Measurements from ENCODE around the gene BMERB1.

The BMERB1 gene

DNA sequence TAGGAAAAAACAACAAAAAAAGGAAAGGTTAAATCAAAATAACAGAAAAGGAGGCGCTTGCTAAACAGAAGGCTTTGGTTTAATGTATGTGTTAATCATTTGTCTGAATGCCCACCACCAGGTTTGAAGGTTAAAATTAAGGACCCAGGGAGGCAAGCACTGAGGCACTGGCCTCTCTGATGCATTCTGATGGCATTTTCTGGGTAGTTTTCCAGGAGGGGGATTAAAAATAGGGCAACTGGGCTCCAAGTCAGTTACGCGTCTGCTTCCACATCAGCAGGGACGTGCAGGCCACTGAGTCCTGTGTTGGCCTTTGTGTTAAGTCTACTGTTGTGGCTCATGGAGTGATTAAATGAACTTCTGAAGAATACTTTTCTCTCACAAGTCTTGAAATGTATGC is 181.6 kb downstream of the BMERB1 start:
- no peak for DNase-seq (ENCODE audit: low spot score)

- DNase-seq (ENCODE audit: low spot score), result no peak
Measured at GRCh38 chr16:15616475-15617165, 182.2 kb downstream of the BMERB1 start.

GRCh38 chr16:15617901-15618300 is 183.5 kb downstream of the BMERB1 start:
- no peak for DNase-seq (ENCODE audit: low spot score)

DNA sequence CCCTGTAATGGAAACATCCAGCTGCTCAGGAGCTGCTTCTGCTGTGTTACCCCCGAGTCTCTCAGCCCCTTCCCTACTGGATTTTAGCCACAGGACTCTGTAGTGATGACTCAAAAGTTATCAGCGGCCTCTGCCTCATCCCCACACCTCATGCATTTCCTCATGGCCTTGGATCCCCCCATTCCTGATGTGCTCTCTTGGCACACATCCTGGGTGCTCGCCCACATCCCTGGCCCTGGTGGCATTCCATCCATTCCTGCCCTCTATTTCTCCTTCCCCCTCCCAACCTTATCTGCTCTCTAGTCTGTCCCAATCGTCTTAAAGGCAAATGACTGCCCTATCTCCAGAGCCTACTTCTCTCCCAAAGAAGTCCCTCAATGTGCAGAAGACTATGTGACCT is 184.0 kb downstream of the BMERB1 start:
- no peak for DNase-seq (ENCODE audit: low spot score)

DNA sequence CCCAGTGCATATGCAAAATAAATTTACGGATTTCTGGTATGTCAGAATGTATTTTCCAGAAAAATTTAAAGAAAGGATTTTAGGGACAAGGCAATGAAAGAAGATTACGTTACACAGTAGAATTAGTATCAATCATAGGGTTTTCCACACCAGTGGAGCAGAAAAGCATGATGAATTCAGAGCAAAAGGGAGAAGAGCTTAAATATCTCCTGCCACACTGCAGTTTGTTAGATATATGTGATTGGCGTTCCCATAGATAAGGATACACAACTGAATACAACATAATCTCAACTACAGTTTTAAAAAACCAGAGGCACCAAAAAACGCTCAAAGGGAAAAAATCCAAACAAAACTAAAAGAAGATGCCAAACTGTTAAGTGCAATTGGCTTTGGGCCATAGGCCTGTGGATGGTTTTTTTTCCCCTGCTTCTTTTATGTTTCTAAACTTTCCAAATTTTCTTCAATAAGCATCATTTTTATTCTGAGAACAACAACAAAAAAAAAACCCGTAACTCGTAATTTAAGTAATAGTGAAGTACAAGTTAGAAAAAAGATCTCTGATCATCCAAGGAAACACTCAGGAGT is 186.3 kb downstream of the BMERB1 start:
- no peak for DNase-seq (ENCODE audit: low spot score)

- no peak for DNase-seq (ENCODE audit: low spot score)
Measured at GRCh38 chr16:15621456-15621855, 187.1 kb downstream of the BMERB1 start.

- no peak for DNase-seq (ENCODE audit: low spot score)
Measured at GRCh38 chr16:15621889-15622288, 187.5 kb downstream of the BMERB1 start.

DNA sequence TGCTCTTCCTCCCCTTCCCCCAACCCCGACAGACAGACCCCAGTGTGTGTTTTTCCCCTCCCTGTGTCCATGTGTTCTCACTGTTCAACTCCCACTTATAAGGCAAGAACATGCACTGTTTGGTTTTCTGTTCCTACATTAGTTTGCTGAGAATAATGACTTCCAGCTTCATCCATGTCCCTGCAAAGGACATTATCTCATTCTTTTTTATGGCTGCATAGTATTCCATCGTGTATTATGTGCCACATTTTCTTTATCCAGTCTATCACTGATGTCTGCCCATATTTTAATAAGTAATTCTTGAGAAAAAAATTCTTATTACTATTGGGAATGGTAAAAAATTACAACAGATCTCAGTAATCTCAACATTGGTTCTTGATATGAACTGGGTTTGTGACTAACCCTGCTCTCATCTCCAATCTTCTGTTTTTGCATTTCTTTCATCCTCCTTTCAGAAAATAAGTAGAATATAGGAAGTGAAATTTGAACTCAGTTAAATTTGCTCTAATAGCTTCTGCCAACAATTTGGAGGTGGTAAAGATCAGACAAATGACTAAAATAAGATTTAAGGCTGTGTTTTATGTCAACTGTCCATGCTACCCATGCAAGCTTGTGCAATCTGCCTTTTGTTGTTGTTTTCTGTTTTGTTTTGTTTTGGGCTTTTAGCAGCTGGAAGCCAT is 197.5 kb downstream of the BMERB1 start:
- no peak for DNase-seq (ENCODE audit: low spot score)

DNA sequence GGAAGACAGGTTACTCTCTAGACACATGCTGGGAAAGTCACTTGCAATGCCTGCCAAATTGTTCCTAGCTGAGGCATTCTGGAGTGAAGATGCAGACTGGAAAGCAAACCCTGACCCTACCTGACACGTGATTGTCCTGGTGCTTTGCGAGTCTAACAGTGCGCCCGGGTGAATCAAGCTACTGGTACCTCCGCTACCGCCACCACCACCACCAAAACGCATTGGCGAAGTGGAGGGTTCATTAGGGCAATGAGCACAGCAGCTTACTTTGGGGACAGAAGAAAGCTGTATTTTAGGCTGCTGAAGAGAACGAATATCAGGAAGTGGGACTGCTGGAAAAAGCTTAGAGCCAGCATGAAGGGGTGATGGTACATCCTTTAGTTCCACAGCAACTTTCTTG is 201.5 kb downstream of the BMERB1 start:
- no peak for DNase-seq (ENCODE audit: low spot score)

DNA sequence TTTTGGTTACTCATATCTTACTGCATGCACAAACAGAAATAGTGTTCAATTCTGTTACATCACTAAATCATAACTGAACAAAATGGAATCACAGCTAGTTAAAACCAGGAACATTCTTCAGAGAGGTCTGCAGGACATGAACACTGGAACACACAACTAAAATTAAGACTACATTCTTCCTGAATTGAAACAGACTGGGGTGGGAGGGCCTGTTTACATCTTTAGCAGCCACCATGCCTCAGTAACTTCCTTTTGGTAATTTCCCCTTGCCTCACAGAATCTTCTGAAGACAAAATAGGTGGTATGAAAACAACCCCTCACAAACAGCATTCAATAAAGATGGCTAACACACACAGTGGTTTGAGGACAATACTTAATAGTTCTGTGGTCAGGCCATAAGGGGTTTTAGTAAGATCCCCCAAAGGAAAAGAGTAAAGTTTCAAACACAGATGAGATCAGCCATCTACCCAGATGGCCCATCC is 202.0 kb downstream of the BMERB1 start:
- DNase-seq (ENCODE audit: low spot score), result peak; percentile 51
